Esophagus squamous epithelium (tissue), 4 donors: ENCODE measurements around the gene NUP188.

Experiments used
- CTCF ChIP-seq, 6 experiments: fragments of 450-650 bp in 4 of 6; fragments of 200-600 bp in 2 of 6; sonication (generic) in 2 of 6; IDR thresholded peaks; one replicate each; pipeline ENCODE4 v1.5.1; 2016 to 2019; ENCODE audit warnings: antibody characterized with exemption in 6 of 6, mild to moderate bottlenecking in 4 of 6, moderate library complexity in 4 of 6
- POLR2A ChIP-seq, 4 donors: fragments of 450-650 bp; IDR thresholded peaks; one replicate each; pipeline ENCODE4 v1.6.1; 2017; ENCODE audit warnings: antibody characterized with exemption in 4 of 4, mild to moderate bottlenecking in 4 of 4, moderate library complexity in 3 of 4

- no peak for TF ChIP-seq CTCF (IDR thresholded peaks at IDR 0.05)
- TF ChIP-seq POLR2A (IDR thresholded peaks at IDR 0.05), result no peak
These were observed 39.2 kb downstream of the NUP188 start for GRCh38 chr9:128986671-128987070.
